ENCODE results near the gene CEP192.

DNA sequence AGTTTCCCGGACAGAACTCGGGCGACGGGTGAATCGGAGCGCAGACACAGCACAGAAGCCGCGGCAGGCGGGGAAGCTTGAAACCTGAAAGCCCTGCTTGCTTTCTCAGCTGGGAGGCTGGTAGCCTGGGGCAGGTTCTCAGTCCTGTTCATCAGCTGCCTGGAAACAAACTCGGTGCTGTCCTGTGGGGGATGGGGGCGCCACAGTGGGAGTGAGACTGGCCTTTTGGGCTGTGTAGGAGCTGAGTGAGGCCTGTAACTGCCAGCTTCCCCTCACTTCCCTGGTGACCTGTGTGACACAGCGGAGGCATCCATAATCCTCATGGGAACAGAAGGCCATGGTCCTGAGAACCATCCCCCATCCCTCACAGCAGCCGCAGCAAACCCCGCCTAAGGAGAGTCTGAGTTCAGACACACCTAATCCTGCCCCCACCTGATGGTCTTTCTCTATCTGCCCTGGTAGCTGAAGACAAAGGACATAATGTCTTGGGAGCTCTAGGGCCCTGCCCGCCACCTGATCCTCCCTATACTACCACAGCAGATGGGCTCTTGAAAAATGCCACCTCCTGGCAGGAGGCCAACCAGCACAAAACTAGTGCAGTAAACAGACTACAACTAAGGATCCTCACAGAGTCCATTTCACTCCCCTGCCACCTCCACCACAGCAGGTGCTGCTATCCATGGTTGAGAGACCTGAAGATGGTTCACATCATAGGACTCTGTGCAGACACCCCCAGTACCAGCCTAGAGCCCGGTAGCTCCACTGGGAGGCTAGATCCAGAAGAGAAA is 174.7 kb downstream of the CEP192 start:
- no peak for TF ChIP-seq MXI1 (IDR thresholded peaks at IDR 0.05; ENCODE audit: borderline replicate concordance, low read depth, low read length)
- TF ChIP-seq, protein P1, sequence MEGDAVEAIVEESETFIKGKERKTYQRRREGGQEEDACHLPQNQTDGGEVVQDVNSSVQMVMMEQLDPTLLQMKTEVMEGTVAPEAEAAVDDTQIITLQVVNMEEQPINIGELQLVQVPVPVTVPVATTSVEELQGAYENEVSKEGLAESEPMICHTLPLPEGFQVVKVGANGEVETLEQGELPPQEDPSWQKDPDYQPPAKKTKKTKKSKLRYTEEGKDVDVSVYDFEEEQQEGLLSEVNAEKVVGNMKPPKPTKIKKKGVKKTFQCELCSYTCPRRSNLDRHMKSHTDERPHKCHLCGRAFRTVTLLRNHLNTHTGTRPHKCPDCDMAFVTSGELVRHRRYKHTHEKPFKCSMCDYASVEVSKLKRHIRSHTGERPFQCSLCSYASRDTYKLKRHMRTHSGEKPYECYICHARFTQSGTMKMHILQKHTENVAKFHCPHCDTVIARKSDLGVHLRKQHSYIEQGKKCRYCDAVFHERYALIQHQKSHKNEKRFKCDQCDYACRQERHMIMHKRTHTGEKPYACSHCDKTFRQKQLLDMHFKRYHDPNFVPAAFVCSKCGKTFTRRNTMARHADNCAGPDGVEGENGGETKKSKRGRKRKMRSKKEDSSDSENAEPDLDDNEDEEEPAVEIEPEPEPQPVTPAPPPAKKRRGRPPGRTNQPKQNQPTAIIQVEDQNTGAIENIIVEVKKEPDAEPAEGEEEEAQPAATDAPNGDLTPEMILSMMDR (conservative IDR thresholded peaks at IDR 0.05; ENCODE audit: low read depth, low read length) = no peak
- no peak for TF ChIP-seq RAD21 (IDR thresholded peaks at IDR 0.05; ENCODE audit: low read length)
- no peak for TF ChIP-seq MAFK (IDR thresholded peaks at IDR 0.05; ENCODE audit: low read depth, low read length)
- no peak for TF ChIP-seq RFX5 (IDR thresholded peaks at IDR 0.05; ENCODE audit: low read depth, low read length)
- no peak for TF ChIP-seq POLR2A (IDR thresholded peaks at IDR 0.05; ENCODE audit: low read depth, low read length)
- TF ChIP-seq RCOR1 (IDR thresholded peaks at IDR 0.05; ENCODE audit: insufficient replicate concordance, low read length) = no peak
- TF ChIP-seq CEBPB (IDR thresholded peaks at IDR 0.05; ENCODE audit: low read depth, low read length) = no peak
- no peak for TF ChIP-seq NFE2L2 (IDR thresholded peaks at IDR 0.05; ENCODE audit: low read depth, low read length)
- no peak for TF ChIP-seq BHLHE40 (IDR thresholded peaks at IDR 0.05; ENCODE audit: low read depth, low read length)
- TF ChIP-seq, protein P2, sequence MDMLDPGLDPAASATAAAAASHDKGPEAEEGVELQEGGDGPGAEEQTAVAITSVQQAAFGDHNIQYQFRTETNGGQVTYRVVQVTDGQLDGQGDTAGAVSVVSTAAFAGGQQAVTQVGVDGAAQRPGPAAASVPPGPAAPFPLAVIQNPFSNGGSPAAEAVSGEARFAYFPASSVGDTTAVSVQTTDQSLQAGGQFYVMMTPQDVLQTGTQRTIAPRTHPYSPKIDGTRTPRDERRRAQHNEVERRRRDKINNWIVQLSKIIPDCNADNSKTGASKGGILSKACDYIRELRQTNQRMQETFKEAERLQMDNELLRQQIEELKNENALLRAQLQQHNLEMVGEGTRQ (IDR thresholded peaks at IDR 0.05; ENCODE audit: low read depth, low read length) = no peak
- no peak for TF ChIP-seq MAZ (IDR thresholded peaks at IDR 0.05; ENCODE audit: borderline replicate concordance, low read depth, low read length)

Measured in IMR-90 (cell line).